ENCODE results near the gene OSBPL2. TPM values are rescaled to one million over a fixed set of nuclear protein-coding genes. Genes with fewer than 3 reads are reported as not detected.

OSBPL2 gene
- total RNA-seq, 2 experiments from 2014 or later, result 47.2 to 49.5 TPM

- H3K27me3 Mint-ChIP-seq, result no peaks in the 10 kb centered on the region
- POLR2A ChIA-PET, result no interaction called here
- H3K9me3 Mint-ChIP-seq, result no peaks in the 10 kb centered on the region
- no peaks in the 10 kb centered on the region for H3K36me3 Mint-ChIP-seq
- ATAC-seq (ENCODE audit: low read depth) (no peak), DNase-seq (no peak)
- no peak overlapping the region for H3K4me3 Mint-ChIP-seq
- H3K27ac Mint-ChIP-seq, result no peak overlapping the region
- H3K4me1 Mint-ChIP-seq, result no peaks in the 10 kb centered on the region
Measured at GRCh38 chr20:62229667-62230066, 8.7 kb upstream of the OSBPL2 start.

GRCh38 chr20:62230276-62230675 is 8.0 kb upstream of the OSBPL2 start:
- H3K27ac Mint-ChIP-seq, result no peak overlapping the region
- no peaks in the 10 kb centered on the region for H3K4me1 Mint-ChIP-seq
- ATAC-seq (ENCODE audit: low read depth), result no peak
- no peaks in the 10 kb centered on the region for H3K36me3 Mint-ChIP-seq
- no peak for DNase-seq
- POLR2A ChIA-PET, result no interaction called here
- H3K9me3 Mint-ChIP-seq, result no peaks in the 10 kb centered on the region
- no peaks in the 10 kb centered on the region for H3K27me3 Mint-ChIP-seq
- H3K4me3 Mint-ChIP-seq, result no peak overlapping the region

- DNase-seq, result no peak
- Mint-ChIP-seq H3K4me1 (no peaks in the 10 kb centered on the region), H3K27me3 (no peaks in the 10 kb centered on the region), H3K4me3 (no peak overlapping the region), H3K27ac (no peak overlapping the region), H3K36me3 (no peaks in the 10 kb centered on the region), H3K9me3 (no peaks in the 10 kb centered on the region)
- no peak for ATAC-seq (ENCODE audit: low read depth)
- POLR2A ChIA-PET, result interaction anchor here (1.4 kb wide), 1 partner anchor 88 kb away, joined by 3 read pairs; the partner anchor contains the start of genes PSMA7 and SS18L1
Measured at GRCh38 chr20:62230696-62231095, 7.6 kb upstream of the OSBPL2 start.

GRCh38 chr20:62231292-62231691 is 7.0 kb upstream of the OSBPL2 start:
- no peaks in the 10 kb centered on the region for H3K4me1 Mint-ChIP-seq
- POLR2A ChIA-PET, result interaction anchor here (1.4 kb wide), 1 partner anchor 88 kb away, joined by 3 read pairs; the partner anchor contains the start of genes PSMA7 and SS18L1
- no peak overlapping the region for H3K27ac Mint-ChIP-seq
- DNase-seq, result no peak
- no peak overlapping the region for H3K4me3 Mint-ChIP-seq
- no peaks in the 10 kb centered on the region for H3K36me3 Mint-ChIP-seq
- H3K9me3 Mint-ChIP-seq, result no peaks in the 10 kb centered on the region
- no peaks in the 10 kb centered on the region for H3K27me3 Mint-ChIP-seq
- no peak for ATAC-seq (ENCODE audit: low read depth)

- Mint-ChIP-seq H3K27ac (no peak overlapping the region), H3K4me3 (no peak overlapping the region), H3K4me1 (no peaks in the 10 kb centered on the region), H3K9me3 (no peaks in the 10 kb centered on the region), H3K36me3 (no peaks in the 10 kb centered on the region), H3K27me3 (no peaks in the 10 kb centered on the region)
- ATAC-seq (ENCODE audit: low read depth), result no peak
- POLR2A ChIA-PET, result interaction anchor here (1.4 kb wide), 1 partner anchor 89 kb away, joined by 3 read pairs; the partner anchor contains the start of genes PSMA7 and SS18L1
- no peak for DNase-seq
Measured at GRCh38 chr20:62232194-62232593, 6.1 kb upstream of the OSBPL2 start.

GRCh38 chr20:62232770-62233645 is 5.3 kb upstream of the OSBPL2 start:
- Mint-ChIP-seq H3K36me3 (no peaks in the 10 kb centered on the region), H3K27ac (no peak overlapping the region), H3K9me3 (no peaks in the 10 kb centered on the region), H3K27me3 (no peaks in the 10 kb centered on the region), H3K4me3 (no peak overlapping the region), H3K4me1 (peaks cover 4% of the 10 kb centered on the region)
- DNase-seq (no peak), ATAC-seq (ENCODE audit: low read depth) (no peak)
- POLR2A ChIA-PET, result no interaction called here

GRCh38 chr20:62233684-62234083 is 4.6 kb upstream of the OSBPL2 start:
- Mint-ChIP-seq H3K36me3 (no peaks in the 10 kb centered on the region), H3K4me1 (peaks cover 4% of the 10 kb centered on the region), H3K27ac (no peak overlapping the region), H3K9me3 (no peaks in the 10 kb centered on the region), H3K4me3 (no peak overlapping the region), H3K27me3 (no peaks in the 10 kb centered on the region)
- POLR2A ChIA-PET, result no interaction called here
- ATAC-seq (ENCODE audit: low read depth), result no peak
- no peak for DNase-seq

- POLR2A ChIA-PET, result no interaction called here
- H3K27me3 Mint-ChIP-seq, result no peaks in the 10 kb centered on the region
- H3K9me3 Mint-ChIP-seq, result no peaks in the 10 kb centered on the region
- H3K4me3 Mint-ChIP-seq, result no peak overlapping the region
- ATAC-seq (ENCODE audit: low read depth) (no peak), DNase-seq (no peak)
- H3K27ac Mint-ChIP-seq, result no peak overlapping the region
- H3K4me1 Mint-ChIP-seq, result peaks cover 7% of the 10 kb centered on the region
- H3K36me3 Mint-ChIP-seq, result no peaks in the 10 kb centered on the region
Measured at GRCh38 chr20:62234339-62234738, 4.0 kb upstream of the OSBPL2 start.

GRCh38 chr20:62235001-62235776 is 3.1 kb upstream of the OSBPL2 start:
- no peaks in the 10 kb centered on the region for H3K9me3 Mint-ChIP-seq
- POLR2A ChIA-PET, result no interaction called here
- H3K27me3 Mint-ChIP-seq, result no peaks in the 10 kb centered on the region
- H3K27ac Mint-ChIP-seq, result no peak overlapping the region
- no peak overlapping the region for H3K4me3 Mint-ChIP-seq
- no peaks in the 10 kb centered on the region for H3K36me3 Mint-ChIP-seq
- peaks cover 14% of the 10 kb centered on the region for H3K4me1 Mint-ChIP-seq
- DNase-seq, result no peak
- no peak for ATAC-seq (ENCODE audit: low read depth)

- POLR2A ChIA-PET, result no interaction called here
- H3K36me3 Mint-ChIP-seq, result no peaks in the 10 kb centered on the region
- H3K27me3 Mint-ChIP-seq, result no peaks in the 10 kb centered on the region
- peaks cover 15% of the 10 kb centered on the region for H3K4me1 Mint-ChIP-seq
- DNase-seq (no peak), ATAC-seq (ENCODE audit: low read depth) (no peak)
- no peak overlapping the region for H3K27ac Mint-ChIP-seq
- no peaks in the 10 kb centered on the region for H3K9me3 Mint-ChIP-seq
- no peak overlapping the region for H3K4me3 Mint-ChIP-seq
Measured at GRCh38 chr20:62235777-62236157, 2.6 kb upstream of the OSBPL2 start.

GRCh38 chr20:62236200-62236599 is 2.1 kb upstream of the OSBPL2 start:
- no peak for DNase-seq
- Mint-ChIP-seq H3K36me3 (no peaks in the 10 kb centered on the region), H3K27ac (no peak overlapping the region), H3K27me3 (no peaks in the 10 kb centered on the region), H3K9me3 (no peaks in the 10 kb centered on the region), H3K4me1 (peaks cover 15% of the 10 kb centered on the region), H3K4me3 (no peak overlapping the region)
- ATAC-seq (ENCODE audit: low read depth), result no peak
- POLR2A ChIA-PET, result no interaction called here

GRCh38 chr20:62236766-62237513 is 1.4 kb upstream of the OSBPL2 start:
- ATAC-seq (ENCODE audit: low read depth), result no peak
- POLR2A ChIA-PET, result no interaction called here
- no peaks in the 10 kb centered on the region for H3K36me3 Mint-ChIP-seq
- peaks cover 17% of the 10 kb centered on the region for H3K4me1 Mint-ChIP-seq
- no peak for DNase-seq
- H3K9me3 Mint-ChIP-seq, result no peaks in the 10 kb centered on the region
- no peak overlapping the region for H3K4me3 Mint-ChIP-seq
- no peak overlapping the region for H3K27ac Mint-ChIP-seq
- H3K27me3 Mint-ChIP-seq, result no peaks in the 10 kb centered on the region

- Mint-ChIP-seq H3K27ac (peak overlapping the region; percentile 77), H3K27me3 (no peaks in the 10 kb centered on the region), H3K9me3 (no peaks in the 10 kb centered on the region), H3K4me3 (peak overlapping the region; percentile 70), H3K4me1 (peaks cover 17% of the 10 kb centered on the region), H3K36me3 (no peaks in the 10 kb centered on the region)
- DNase-seq, result no peak
- ATAC-seq (ENCODE audit: low read depth), result no peak
- POLR2A ChIA-PET, result interaction anchor here (0.6 kb wide), 1 partner anchor 773 kb away, joined by 3 read pairs; no protein-coding TSS in a partner anchor
Measured at GRCh38 chr20:62237514-62237800, 864 bp upstream of the OSBPL2 start.

Data from activated naive CD8-positive, alpha-beta T cell treated with anti-CD3 and anti-CD28 coated beads, Interleukin-2, amount 10 ng/mL, durations not matched to agents 7 days and 5 days (primary cell).